GM19025 (cell line): ENCODE results near the gene SLC24A4.

ENCODE experiments used
- ATAC-seq: cut with Tn5 transposase; IDR thresholded peaks from one replicate; pipeline ENCODE4 v1.9.1; 2021; ENCODE audit warnings: mild to moderate bottlenecking, low read depth, moderate library complexity; ENCODE audit not compliant: unreplicated experiment

SLC24A4 gene

GRCh38 chr14:92360651-92361370 is 37.8 kb downstream of the SLC24A4 start:
- no peak for ATAC-seq

GRCh38 chr14:92362781-92363235 is 39.8 kb downstream of the SLC24A4 start:
- ATAC-seq, result no peak

- ATAC-seq, result no peak
Measured at GRCh38 chr14:92366237-92366636, 43.3 kb downstream of the SLC24A4 start.

GRCh38 chr14:92368001-92368400 is 45.0 kb downstream of the SLC24A4 start:
- ATAC-seq, result no peak

- ATAC-seq, result no peak
Measured at GRCh38 chr14:92369097-92369496, 46.1 kb downstream of the SLC24A4 start.

- ATAC-seq, result no peak
Measured at GRCh38 chr14:92372230-92372629, 49.3 kb downstream of the SLC24A4 start.

GRCh38 chr14:92373336-92373735 is 50.4 kb downstream of the SLC24A4 start:
- no peak for ATAC-seq

GRCh38 chr14:92380131-92380530 is 57.2 kb downstream of the SLC24A4 start:
- no peak for ATAC-seq

- ATAC-seq, result no peak
Measured at GRCh38 chr14:92380582-92380981, 57.6 kb downstream of the SLC24A4 start.

GRCh38 chr14:92382677-92383076 is 59.7 kb downstream of the SLC24A4 start:
- no peak for ATAC-seq

GRCh38 chr14:92383805-92384204 is 60.8 kb downstream of the SLC24A4 start:
- no peak for ATAC-seq

GRCh38 chr14:92384461-92385133 is 61.6 kb downstream of the SLC24A4 start:
- ATAC-seq, result no peak

GRCh38 chr14:92385561-92385960 is 62.6 kb downstream of the SLC24A4 start:
- no peak for ATAC-seq

GRCh38 chr14:92386165-92386564 is 63.2 kb downstream of the SLC24A4 start:
- no peak for ATAC-seq

- no peak for ATAC-seq
Measured at GRCh38 chr14:92386637-92387036, 63.7 kb downstream of the SLC24A4 start.

GRCh38 chr14:92387578-92387977 is 64.6 kb downstream of the SLC24A4 start:
- no peak for ATAC-seq

GRCh38 chr14:92389598-92390158 is 66.7 kb downstream of the SLC24A4 start:
- no peak for ATAC-seq

- no peak for ATAC-seq
Measured at GRCh38 chr14:92391726-92392125, 68.8 kb downstream of the SLC24A4 start.

- ATAC-seq, result no peak
Measured at GRCh38 chr14:92392711-92393110, 69.7 kb downstream of the SLC24A4 start.

- ATAC-seq, result no peak
Measured at GRCh38 chr14:92397150-92397952, 74.4 kb downstream of the SLC24A4 start.
